ENCODE data around the gene TEKT2.

Gene TEKT2

GRCh38 chr1:36101546-36101945, 17.7 kb downstream of the TEKT2 start:
- no peak for DNase-seq (ENCODE audit: low read depth in 1 of 2, low spot score in 1 of 2)

- DNase-seq (ENCODE audit: low read depth in 1 of 2, low spot score in 1 of 2), result no peak
Measured at GRCh38 chr1:36106269-36106668, 22.4 kb downstream of the TEKT2 start.

- no peak for DNase-seq (ENCODE audit: low read depth in 1 of 2, low spot score in 1 of 2)
Measured at GRCh38 chr1:36107394-36107793, 23.5 kb downstream of the TEKT2 start.

- no peak for DNase-seq (ENCODE audit: low read depth in 1 of 2, low spot score in 1 of 2)
Measured at GRCh38 chr1:36108314-36108713, 24.4 kb downstream of the TEKT2 start.

GRCh38 chr1:36109041-36109679, 25.3 kb downstream of the TEKT2 start:
- DNase-seq (ENCODE audit: low read depth in 1 of 2, low spot score in 1 of 2), result no peak

- DNase-seq (ENCODE audit: low read depth in 1 of 2, low spot score in 1 of 2), result no peak
Measured at GRCh38 chr1:36111151-36111550, 27.3 kb downstream of the TEKT2 start.

- no peak for DNase-seq (ENCODE audit: low read depth in 1 of 2, low spot score in 1 of 2)
Measured at GRCh38 chr1:36112823-36113222, 28.9 kb downstream of the TEKT2 start.

GRCh38 chr1:36114371-36114770, 30.5 kb downstream of the TEKT2 start:
- no peak for DNase-seq (ENCODE audit: low read depth in 1 of 2, low spot score in 1 of 2)

GRCh38 chr1:36115200-36115669, 31.3 kb downstream of the TEKT2 start:
- no peak for DNase-seq (ENCODE audit: low read depth in 1 of 2, low spot score in 1 of 2)

GRCh38 chr1:36115931-36116330, 32.0 kb downstream of the TEKT2 start:
- no peak for DNase-seq (ENCODE audit: low read depth in 1 of 2, low spot score in 1 of 2)

GRCh38 chr1:36116901-36117300, 33.0 kb downstream of the TEKT2 start:
- DNase-seq (ENCODE audit: low read depth in 1 of 2, low spot score in 1 of 2), result no peak

GRCh38 chr1:36118447-36119204, 34.7 kb downstream of the TEKT2 start:
- DNase-seq (ENCODE audit: low read depth in 1 of 2, low spot score in 1 of 2), result no peak

GRCh38 chr1:36119456-36119855, 35.6 kb downstream of the TEKT2 start:
- DNase-seq (ENCODE audit: low read depth in 1 of 2, low spot score in 1 of 2), result no peak

GRCh38 chr1:36122062-36123030, 38.5 kb downstream of the TEKT2 start:
- DNase-seq (ENCODE audit: low read depth in 1 of 2, low spot score in 1 of 2), result no peak

GRCh38 chr1:36123356-36123755, 39.5 kb downstream of the TEKT2 start:
- DNase-seq (ENCODE audit: low read depth in 1 of 2, low spot score in 1 of 2), result no peak

GRCh38 chr1:36124404-36125128, 40.7 kb downstream of the TEKT2 start:
- no peak for DNase-seq (ENCODE audit: low read depth in 1 of 2, low spot score in 1 of 2)

- no peak for DNase-seq (ENCODE audit: low read depth in 1 of 2, low spot score in 1 of 2)
Measured at GRCh38 chr1:36125129-36125991, 41.5 kb downstream of the TEKT2 start, which contains the start of gene COL8A2. Gene COL8A2, minus strand, starts transcription at chr1:36125222. Its CDS starts 24,980 bp downstream, at chr1:36100242.

- DNase-seq (ENCODE audit: low read depth in 1 of 2, low spot score in 1 of 2), result no peak
Measured at GRCh38 chr1:36126005-36126716, 42.3 kb downstream of the TEKT2 start.
